GM19099 (cell line): Measurements from ENCODE around the gene RBM34.

Experiments used
- POLR2A ChIP-seq: IDR thresholded peaks from 3 replicates; pipeline ENCODE4 v1.6.1; 2011; ENCODE audit warnings: low read depth; ENCODE audit not compliant: insufficient read length; ENCODE audit errors: extremely low read depth

Gene RBM34

DNA sequence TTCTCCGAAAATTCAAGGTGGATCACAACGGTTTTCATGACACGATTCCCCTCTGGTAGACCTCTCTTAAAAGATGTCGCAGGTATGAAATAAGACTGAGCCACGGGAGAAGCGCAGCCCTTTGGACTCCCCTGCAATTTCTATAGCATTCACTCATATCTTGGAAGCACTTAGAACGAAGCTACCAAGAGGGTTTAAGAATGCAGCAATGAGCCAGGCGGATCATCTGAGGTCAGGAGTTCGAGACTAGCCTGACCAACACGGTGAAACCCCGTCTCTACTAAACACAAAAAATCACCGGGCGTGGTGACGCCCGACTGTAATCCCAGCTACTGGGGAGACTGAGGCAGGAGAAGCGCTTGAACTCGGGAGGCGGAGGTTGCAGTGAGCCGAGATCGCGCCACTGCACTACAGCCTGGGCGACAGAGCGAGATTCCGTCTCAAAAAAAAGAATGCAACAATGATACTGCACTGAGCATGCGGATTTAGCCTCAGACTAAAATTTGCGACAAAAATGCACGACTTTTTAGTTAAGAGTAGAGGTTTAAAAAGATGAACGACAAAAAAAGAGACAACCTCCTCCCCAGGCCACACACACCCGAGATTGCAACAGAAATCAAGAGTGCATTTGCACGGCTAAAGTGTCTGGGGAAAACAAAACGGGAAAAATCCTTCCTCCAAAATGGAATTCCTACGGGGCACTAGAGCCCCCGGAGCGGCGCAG lies 33.2 kb downstream of the RBM34 start:
- no peak for TF ChIP-seq POLR2A

DNA sequence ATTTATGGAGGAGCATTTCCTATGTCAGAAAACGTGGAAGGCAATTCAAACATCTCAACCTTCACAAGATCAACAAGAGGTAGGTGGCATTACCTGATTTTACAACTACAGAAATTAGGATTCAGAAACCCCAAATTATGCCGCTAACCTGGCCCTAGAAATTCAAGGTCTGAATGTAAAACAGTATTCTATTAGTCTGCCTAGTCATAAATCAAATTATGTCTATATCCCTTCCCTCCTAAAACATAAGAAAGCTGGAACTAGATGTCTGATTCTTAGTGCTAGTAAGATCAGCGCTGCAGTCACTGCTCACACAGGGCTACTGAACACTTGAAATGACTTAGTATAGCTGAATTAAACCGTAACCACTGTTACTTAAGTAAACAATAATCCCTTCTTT lies 33.8 kb downstream of the RBM34 start:
- no peak for TF ChIP-seq POLR2A

DNA sequence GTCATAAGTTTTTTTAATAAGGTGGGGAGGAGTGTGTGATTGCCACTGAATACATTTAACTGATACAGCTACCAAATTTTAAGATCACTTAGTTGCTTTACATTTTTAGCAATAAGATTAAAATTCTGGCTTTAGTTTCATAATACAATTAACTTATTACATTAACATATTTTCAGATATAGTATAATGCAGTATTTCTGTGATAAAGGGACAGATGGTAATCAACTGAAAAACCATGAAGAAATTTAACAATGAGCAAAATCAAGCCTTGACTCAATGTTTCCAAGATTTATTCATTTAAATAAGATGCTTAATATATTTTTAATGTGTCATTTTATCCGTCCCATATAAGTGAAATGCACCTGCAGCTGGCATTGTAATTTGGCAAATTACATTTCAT lies 36.4 kb downstream of the RBM34 start:
- TF ChIP-seq POLR2A, result no peak

DNA sequence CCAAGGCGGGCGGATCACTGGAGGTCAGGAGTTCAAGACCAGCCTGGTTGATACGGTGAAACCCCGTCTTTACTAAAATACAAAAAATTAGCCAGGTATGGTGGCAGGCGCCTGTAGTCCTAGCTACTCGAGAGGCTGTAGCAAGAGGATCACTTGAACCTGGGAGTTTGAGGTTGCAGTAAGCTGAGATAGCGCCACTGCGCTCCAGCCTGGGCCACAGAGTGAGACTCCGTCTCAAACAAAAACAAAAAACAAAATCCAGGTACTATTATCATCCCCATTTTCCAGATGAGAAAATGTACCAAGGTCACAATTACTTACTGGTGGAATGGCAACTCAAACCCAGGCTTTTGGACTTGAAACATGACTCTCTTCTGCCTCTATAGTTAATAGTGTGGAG lies 36.9 kb downstream of the RBM34 start:
- TF ChIP-seq POLR2A, result no peak

DNA sequence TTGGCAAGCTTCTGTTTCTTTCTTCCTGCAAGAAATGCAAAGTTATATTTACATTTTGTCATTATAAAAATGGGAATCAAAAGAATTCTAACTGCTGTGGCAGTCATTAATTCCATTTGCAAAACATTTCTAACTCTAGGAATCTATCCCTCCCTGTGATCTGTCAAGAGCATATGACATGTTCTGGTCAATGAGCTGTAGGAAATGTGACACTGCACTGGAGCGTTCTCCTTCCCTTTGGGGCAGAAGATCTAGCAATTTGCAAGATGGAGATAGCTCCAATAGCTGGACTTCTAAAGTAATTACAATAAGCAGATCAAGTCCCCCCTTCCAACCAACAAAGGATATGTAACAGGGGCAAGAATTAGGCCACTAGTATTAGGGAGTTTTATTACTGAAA lies 38.7 kb downstream of the RBM34 start:
- no peak for TF ChIP-seq POLR2A

DNA sequence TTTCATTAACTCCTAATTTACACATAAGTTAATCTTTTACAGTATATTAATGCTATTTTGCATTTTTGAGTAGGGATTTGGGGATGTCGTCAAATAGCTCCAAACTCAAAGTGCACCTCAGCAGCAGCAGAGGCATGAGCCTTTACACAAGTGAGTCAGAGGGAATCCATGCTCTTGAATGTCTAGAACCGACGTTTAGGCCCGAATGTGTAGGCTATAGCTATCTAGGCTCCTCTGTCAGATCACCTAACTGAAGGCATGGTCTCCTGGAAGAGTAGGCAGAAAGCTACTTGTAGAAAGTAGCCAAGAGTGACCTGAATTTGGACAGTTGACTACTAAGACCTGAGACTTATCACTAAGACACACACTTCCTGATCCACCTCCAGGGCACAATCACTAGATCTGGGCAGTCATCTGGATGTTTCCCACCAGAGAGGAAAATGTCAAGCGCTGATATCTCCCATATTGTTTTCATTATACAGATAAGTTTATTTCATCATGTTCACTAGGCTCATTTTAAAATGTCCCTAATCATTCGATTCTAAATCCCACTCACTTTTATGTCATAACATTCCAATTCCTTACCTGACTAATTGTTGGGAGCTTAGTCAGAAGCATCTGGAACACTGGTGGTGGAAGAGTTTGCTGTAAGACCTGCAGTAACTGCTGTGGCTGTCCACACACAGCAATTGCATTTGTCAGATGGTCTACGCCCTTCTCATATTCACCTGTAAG lies 47.7 kb downstream of the RBM34 start:
- no peak for TF ChIP-seq POLR2A

DNA sequence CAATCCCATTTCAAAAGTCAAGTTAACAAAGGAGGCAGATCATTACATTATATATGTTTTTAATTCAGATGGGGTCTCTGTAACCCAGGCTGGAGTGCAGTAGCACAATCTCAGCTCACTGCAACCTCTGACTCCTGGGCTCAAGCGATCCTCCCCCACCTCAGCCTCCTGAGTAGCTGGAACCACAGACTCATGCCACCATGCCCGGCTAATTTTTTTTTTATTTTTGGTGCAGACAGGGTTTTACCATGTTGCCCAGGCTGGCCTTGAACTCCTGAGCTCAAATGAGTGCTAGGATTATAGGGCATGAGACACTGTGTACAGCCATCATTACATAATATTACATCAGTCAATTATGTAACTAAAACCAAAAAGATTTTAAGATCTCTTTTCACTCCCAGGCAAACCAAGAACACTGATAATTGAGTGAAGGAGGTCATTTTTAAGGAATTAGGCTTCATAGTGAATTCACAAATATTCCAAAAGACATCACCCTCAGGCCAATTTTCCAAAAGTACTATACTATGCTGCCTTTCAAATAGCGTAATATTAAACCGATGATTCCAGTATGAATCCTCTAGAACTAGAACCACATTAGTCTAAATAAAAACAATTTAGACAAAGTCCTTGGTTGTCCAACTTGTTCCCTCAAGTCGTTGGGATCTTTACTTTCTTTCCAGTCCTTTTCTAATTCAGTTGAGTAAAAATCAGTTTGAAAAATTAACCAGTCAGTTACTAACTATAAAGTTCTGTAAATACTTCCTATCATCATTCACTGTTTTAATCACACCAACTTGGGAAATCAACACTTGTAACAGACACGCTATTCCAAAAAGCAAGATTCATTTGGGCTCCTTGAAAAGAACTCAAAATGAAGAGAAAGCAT lies 48.5 kb downstream of the RBM34 start:
- TF ChIP-seq POLR2A, result no peak

DNA sequence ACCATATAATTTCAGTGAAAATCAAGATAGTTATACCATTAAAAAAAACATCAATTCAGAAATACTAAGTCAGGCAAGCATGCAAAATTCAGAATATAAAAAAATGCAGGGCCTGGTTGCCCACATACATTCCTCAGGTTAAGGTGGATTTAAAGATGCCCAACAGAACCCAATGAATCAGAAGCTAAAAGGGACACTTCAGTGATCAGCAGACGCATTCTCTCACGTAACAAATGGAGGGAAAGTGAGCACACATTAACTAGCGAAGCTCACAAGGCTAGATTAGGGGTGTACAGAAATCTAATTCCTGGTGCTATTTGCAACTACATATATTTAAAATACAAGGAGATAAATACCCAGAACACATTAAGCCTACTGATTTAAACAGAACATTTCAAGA lies 49.9 kb downstream of the RBM34 start:
- no peak for TF ChIP-seq POLR2A

DNA sequence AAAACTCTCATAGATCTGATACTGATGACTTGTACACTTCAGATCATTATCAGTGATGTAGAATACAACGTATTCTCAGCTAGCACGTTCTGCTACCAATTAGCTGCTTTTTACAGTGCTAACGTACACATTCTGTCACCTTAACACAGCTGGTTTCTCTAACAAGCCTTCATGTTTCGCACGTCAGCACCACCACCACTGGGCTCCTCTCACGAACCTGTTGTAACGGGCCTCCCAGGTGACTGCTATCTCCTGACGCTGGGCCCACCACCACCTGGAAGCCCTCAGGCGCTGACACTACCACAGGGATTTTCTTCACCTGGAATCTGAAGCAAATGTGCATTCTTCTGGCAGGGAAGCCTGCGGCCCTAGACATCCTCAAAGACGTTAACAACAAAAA lies 52.2 kb downstream of the RBM34 start:
- no peak for TF ChIP-seq POLR2A

DNA sequence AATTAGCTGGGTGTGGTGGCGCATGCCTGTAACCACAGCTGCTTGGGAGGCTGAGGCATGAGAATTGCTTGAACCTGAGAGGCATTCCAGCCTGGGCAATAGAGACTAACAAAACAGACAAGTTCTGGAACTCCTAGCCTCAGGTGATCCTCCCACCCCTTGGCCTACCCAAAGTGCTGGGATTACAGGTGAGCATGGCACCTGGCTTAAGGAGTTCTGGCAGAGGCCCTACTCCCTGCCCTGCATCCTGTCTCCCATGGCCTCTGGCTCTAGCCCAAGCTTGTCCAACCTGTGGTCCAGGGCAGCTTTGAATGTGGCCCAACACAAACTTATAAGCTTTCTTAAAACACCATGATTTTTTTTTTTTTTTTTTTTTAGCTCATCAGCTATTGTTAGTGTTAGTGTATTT lies 52.9 kb downstream of the RBM34 start:
- TF ChIP-seq POLR2A, result no peak

DNA sequence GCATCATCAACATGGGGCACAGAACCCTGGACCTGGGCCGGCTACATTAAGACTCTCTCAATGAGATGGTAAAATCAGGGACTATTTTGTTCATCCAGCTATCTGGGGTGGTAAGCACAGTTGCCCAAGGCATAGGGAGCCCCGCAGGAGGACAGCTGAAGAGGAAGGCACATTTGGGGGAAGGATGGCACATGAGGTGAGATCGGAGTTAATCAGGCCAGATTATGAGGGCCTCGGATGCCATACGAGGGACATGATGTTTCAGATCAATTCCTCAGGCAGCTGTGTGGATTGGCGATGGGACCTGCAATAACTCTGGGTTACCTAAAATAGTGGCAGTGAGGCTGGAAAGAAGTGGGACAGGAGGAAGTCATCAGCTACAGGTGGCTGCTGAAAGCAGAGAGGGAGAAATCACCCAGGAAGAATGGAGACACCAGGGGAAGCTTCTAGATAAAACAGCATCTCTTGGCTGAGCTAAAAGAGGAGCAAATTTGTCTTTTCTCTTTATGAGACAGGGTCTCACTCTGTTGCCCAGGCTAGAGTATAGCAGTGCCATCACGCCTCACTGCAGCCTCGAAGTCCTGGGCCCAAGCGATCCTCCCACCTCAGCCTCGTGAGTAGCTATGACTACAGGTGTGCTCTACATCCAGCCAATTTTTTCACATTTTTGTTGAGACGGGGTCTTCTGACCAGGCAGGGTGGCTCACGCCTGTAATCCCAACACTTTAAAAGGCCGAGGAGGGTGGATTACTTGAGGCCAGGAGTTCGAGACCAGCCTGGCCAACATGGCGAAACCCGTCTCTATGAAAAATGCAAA lies 53.5 kb downstream of the RBM34 start:
- TF ChIP-seq POLR2A, result no peak

DNA sequence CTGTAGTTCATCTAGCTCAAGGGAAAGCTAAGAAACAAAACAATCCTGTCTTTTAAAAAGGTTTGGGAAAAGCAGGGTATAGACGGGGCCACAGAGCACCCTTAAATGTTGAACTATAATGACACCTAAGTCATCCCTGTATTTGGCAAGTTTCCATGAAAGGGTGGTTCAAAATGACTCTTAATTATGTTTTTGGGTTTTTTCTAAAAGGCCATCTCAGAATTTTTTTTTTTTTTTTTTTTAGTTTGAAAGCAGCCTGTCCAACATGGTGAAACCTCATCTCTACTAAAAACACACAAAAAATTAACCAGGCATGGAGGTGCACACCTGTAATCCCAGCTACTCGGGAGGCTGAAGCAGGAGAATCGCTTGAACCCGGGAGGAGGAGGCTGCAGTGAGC lies 54.6 kb downstream of the RBM34 start:
- TF ChIP-seq POLR2A, result no peak

DNA sequence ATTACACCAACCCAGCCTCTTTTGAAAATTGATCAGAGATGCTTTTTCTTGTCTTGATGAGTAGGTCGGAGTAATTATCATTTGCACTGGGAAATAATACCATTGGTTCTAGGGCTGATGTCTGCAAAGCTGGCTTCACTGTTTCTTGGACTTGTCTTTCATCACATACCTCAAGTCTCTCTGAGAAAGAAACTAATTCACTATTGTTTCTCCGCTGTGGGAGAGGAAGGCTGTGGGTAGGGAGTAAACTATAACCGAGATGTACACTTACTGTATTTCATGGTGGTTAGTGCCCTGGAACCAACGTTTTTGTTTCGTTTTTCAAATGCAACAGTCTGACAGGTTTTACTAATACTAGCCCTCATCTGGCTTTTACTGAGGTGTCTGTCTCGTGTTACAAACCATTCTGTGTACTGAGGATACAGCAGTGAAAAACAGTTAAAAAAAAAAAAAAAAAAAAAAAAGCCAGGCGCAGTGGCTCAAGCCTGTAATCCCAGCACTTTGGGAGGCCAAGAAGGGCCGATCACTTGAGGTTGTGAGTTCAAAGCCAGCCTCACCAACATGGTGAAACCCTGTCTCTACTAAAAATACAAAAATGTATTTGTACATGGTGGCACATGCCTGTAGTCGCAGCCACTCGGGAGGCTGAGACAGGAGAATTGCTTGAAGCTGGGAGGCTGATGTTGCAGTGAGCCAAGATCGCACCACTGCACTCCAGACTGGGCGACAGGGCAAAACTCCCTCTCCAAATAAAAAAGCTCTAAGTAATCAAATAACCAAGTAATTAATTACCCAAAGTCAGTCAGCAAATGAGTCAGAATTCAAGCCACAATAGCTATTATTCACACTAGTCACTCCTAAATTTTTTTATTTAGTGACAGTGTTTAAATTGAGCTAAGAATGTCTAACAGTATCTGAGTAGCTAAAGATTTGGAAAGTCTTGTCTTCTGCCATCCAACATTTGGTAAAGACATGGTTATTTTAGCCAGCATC lies 55.7 kb downstream of the RBM34 start:
- no peak for TF ChIP-seq POLR2A
